GM12878 (cell line): ENCODE results near the gene SPDL1. TPM values are rescaled to one million over a fixed set of nuclear protein-coding genes. Genes with fewer than 3 reads are reported as not detected.

Experiments used
- ATAC-seq: fragments of 200-7000 bp; cut with Tn5 transposase; 3 replicates; pipeline ENCODE4 v1.9.1; 2020; ENCODE audit warnings: mild to moderate bottlenecking, moderate library complexity
- Bru-seq: library from RNA; stranded (reverse); fragments of 400-500 nt; gene quantifications from one replicate; lab custom pipeline; 2021; lab: Mats Ljungman, UMichigan
- BruChase-seq, 2 experiments: library from RNA; stranded (reverse); fragments of 400-500 nt; gene quantifications; one replicate each; lab custom pipeline; 2021; lab: Mats Ljungman, UMichigan
- BruUV-seq: library from RNA; stranded (reverse); fragments of 400-500 nt; replicated peaks from 2 replicates; lab custom pipeline; 2021; lab: Mats Ljungman, UMichigan
- CTCF ChIA-PET: fragments of 300-600 bp; sonication (Branson Sonifier 250); formaldehyde crosslinking; extraction: SDS; loops from one replicate; lab custom pipeline; 2021; ENCODE audit warnings: inconsistent platforms; lab: Yijun Ruan, JAX
- POLR2A ChIA-PET: fragments of 350-600 bp; formaldehyde crosslinking; extraction: SDS; loops from one replicate; lab custom pipeline; 2021; ENCODE audit warnings: inconsistent platforms; lab: Charles Lee
- RAD21 ChIA-PET: fragments of 300-600 bp; sonication (Branson Sonifier 250); formaldehyde crosslinking; loops from one replicate; lab custom pipeline; 2023; ENCODE audit warnings: antibody characterized with exemption; ENCODE audit not compliant: unreplicated experiment; lab: Charles Lee
- SMC1A ChIA-PET: fragments of 300-600 bp; sonication (Branson Sonifier 250); formaldehyde crosslinking; loops from one replicate; lab custom pipeline; 2023; ENCODE audit not compliant: unreplicated experiment, uncharacterized antibody; lab: Charles Lee
- DNase-seq: peaks from one replicate; pipeline ENCODE4 v3.0.0-alpha.2; 2011; ENCODE audit warnings: low read depth, low spot score
- FAIRE-seq: peaks from 3 replicates; lab custom pipeline; 2011; peaks lifted over from hg19 to GRCh38; lab: Jason Lieb, UNC
- H2AFZ ChIP-seq: 2 replicates; pipeline ENCODE4 v1.6.0; 2011; ENCODE audit warnings: low read depth, low read length, control low read depth; ENCODE audit not compliant: control insufficient read depth
- H3K27ac ChIP-seq: 2 replicates; pipeline ENCODE4 v1.5.1; 2011; ENCODE audit warnings: control low read depth; ENCODE audit not compliant: control insufficient read depth, insufficient read depth
- H3K27me3 ChIP-seq, 2 experiments: replicated peaks in 1 of 2; 2 replicates each; pipeline versions ENCODE4 v1.6.0 to v1.6.1; 2011; ENCODE audit warnings: low read length in 1 of 2; ENCODE audit not compliant: control insufficient read depth in 2 of 2, insufficient read depth in 2 of 2
- H3K36me3 ChIP-seq, 2 experiments: 2 replicates each; pipeline ENCODE4 v1.5.1; 2011; ENCODE audit warnings: low read length in 1 of 2; ENCODE audit not compliant: control insufficient read depth in 2 of 2, insufficient read depth in 2 of 2
- H3K4me1 ChIP-seq: 2 replicates; pipeline ENCODE4 v1.6.1; 2011; ENCODE audit warnings: mild to moderate bottlenecking, low read length, moderate library complexity, mixed read lengths; ENCODE audit not compliant: control insufficient read depth, insufficient read depth
- H3K4me2 ChIP-seq: 2 replicates; pipeline ENCODE4 v1.6.0; 2011; ENCODE audit warnings: control low read depth; ENCODE audit not compliant: control insufficient read depth, insufficient read depth
- H3K4me3 ChIP-seq: fragments of 200-600 bp; sonication (generic); 2 replicates; pipeline ENCODE4 v1.5.1; 2016
- H3K79me2 ChIP-seq: 2 replicates; pipeline ENCODE4 v1.6.0; 2011; ENCODE audit warnings: low read length; ENCODE audit not compliant: control insufficient read depth, insufficient read depth
- H3K9ac ChIP-seq: 2 replicates; pipeline ENCODE4 v1.8.0; 2011; ENCODE audit warnings: low read length, control low read depth, mixed read lengths; ENCODE audit not compliant: control insufficient read depth, insufficient read depth
- H3K9me3 ChIP-seq: replicated peaks from 3 replicates; pipeline ENCODE4 v1.5.1; 2011; ENCODE audit warnings: mild to moderate bottlenecking, low read length; ENCODE audit not compliant: control insufficient read depth, insufficient read depth
- H4K20me1 ChIP-seq: 2 replicates; pipeline ENCODE4 v1.6.0; 2011; ENCODE audit not compliant: control insufficient read depth, insufficient read depth
- BRCA1 ChIP-seq: IDR thresholded peaks from 2 replicates; pipeline ENCODE4 v1.6.1; 2011; ENCODE audit warnings: low read depth, low read length, improper control_type of control experiment
- DPF2 ChIP-seq: fragments of 450-650 bp; IDR thresholded peaks from 2 replicates; pipeline ENCODE4 v1.6.1; 2017; ENCODE audit warnings: mild to moderate bottlenecking
- HCFC1 ChIP-seq: fragments of 150-350 bp; IDR thresholded peaks from 2 replicates; pipeline ENCODE4 v1.6.1; 2014; ENCODE audit warnings: low read length
- IRF4 ChIP-seq: IDR thresholded peaks from 2 replicates; pipeline ENCODE4 v1.6.1; 2011; ENCODE audit warnings: low read depth, low read length
- NBN ChIP-seq: fragments of 450-650 bp; IDR thresholded peaks from 2 replicates; pipeline ENCODE4 v1.6.1; 2016
- NFYB ChIP-seq: IDR thresholded peaks from 2 replicates; pipeline ENCODE4 v1.6.1; 2011; ENCODE audit warnings: low read depth, mild to moderate bottlenecking, low read length, improper control_type of control experiment, moderate library complexity; ENCODE audit not compliant: insufficient read depth
- POU2F2 ChIP-seq: IDR thresholded peaks from 3 replicates; pipeline ENCODE4 v1.6.1; 2011; ENCODE audit warnings: low read depth, mild to moderate bottlenecking, low read length, borderline replicate concordance
- RUNX3 ChIP-seq: IDR thresholded peaks from 2 replicates; pipeline ENCODE4 v1.6.1; 2012; ENCODE audit warnings: low read length, inconsistent platforms
- SMARCA5 ChIP-seq: fragments of 450-650 bp; IDR thresholded peaks from 2 replicates; pipeline ENCODE4 v1.6.1; 2017; ENCODE audit warnings: mild to moderate bottlenecking
- TCF7 ChIP-seq: IDR thresholded peaks from 2 replicates; pipeline ENCODE4 v1.6.1; 2014; ENCODE audit warnings: antibody characterized with exemption, borderline replicate concordance
- ZBED1 ChIP-seq: IDR thresholded peaks from 2 replicates; pipeline ENCODE4 v1.6.1; 2016; ENCODE audit warnings: borderline replicate concordance
- ZNF217 ChIP-seq: fragments of 450-650 bp; IDR thresholded peaks from 2 replicates; pipeline ENCODE4 v1.6.1; 2017; ENCODE audit warnings: antibody characterized with exemption, mild to moderate bottlenecking
- ZNF24 ChIP-seq: fragments of 450-650 bp; IDR thresholded peaks from 2 replicates; pipeline ENCODE4 v1.6.1; 2017; ENCODE audit warnings: antibody characterized with exemption, mild to moderate bottlenecking
- ZNF384 ChIP-seq: IDR thresholded peaks from 2 replicates; pipeline ENCODE4 v1.6.1; 2012; ENCODE audit warnings: low read depth, mild to moderate bottlenecking, low read length, improper control_type of control experiment, borderline replicate concordance
- WGBS: methylation state at CpG from one replicate; pipeline ENCODE4 v1.1.6; 2016; ENCODE audit warnings: low lambda C conversion rate; ENCODE audit not compliant: insufficient replicate concordance, insufficient coverage; ENCODE audit errors: missing lambda C conversion rate; 5-methylcytosine and 5-hydroxymethylcytosine counted together
- in situ Hi-C: fragments of 300-500 bp; cut with MboI; formaldehyde crosslinking; loops from 9 replicates; pipeline ENCODE4 v1.14.3; 2018; ENCODE audit warnings: mixed read lengths
- intact Hi-C: fragments of 100-400 bp; cut with micrococcal nuclease; formaldehyde crosslinking; loops from one replicate; pipeline ENCODE4 v1.14.2; 2022; ENCODE audit not compliant: unreplicated experiment
- long read RNA-seq, 2 experiments: library from polyadenylated mRNA; unstranded; transcript quantifications; one replicate each; pipeline ENCODE4 v2.0.0, GENCODE V29; 2019 to 2020
- polyA minus RNA-seq, 3 experiments: library from RNA; depleted of rRNA, polyadenylated mRNA; stranded (reverse); fragments of >200 nt; gene quantifications; 2 replicates each; pipeline ENCODE4 v1.2.3, GENCODE V29; 2011
- polyA plus RNA-seq, 11 experiments: library from polyadenylated mRNA; depleted of rRNA in 4 of 11; unstranded in 6 of 11; stranded (reverse) in 5 of 11; fragments of >200 nt; fragmentation: Nextera tagmentation in 4 of 11; fragmentation: Illumina TruSeq in 1 of 11; extraction: Ambion mirVana in 4 of 11; extraction: Trizol in 1 of 11; gene quantifications; 1 replicate in 1 of 11; 2 replicates in 10 of 11; pipeline versions ENCODE4 v1.2.1 to v1.2.3, GENCODE V29; 2011 to 2016; ENCODE audit warnings: inconsistent platforms in 2 of 11, missing spikeins in 2 of 11, low read depth in 1 of 11
- total RNA-seq, 4 experiments: library from RNA; depleted of rRNA in 3 of 4; stranded (reverse); fragments of >200 nt in 3 of 4; fragmentation: Illumina TruSeq in 1 of 4; extraction: Trizol in 1 of 4; gene quantifications; 2 replicates each; pipeline versions ENCODE4 v1.2.1 to v1.2.3, GENCODE V29; 2013 to 2021
- TF ChIP-seq, protein P1 (sequence below): fragments of 450-650 bp; IDR thresholded peaks from 2 replicates; pipeline ENCODE4 v1.6.1; 2018; ENCODE audit warnings: mild to moderate bottlenecking, low read depth, moderate library complexity; ENCODE audit not compliant: partially characterized antibody

SPDL1 gene, protein sequence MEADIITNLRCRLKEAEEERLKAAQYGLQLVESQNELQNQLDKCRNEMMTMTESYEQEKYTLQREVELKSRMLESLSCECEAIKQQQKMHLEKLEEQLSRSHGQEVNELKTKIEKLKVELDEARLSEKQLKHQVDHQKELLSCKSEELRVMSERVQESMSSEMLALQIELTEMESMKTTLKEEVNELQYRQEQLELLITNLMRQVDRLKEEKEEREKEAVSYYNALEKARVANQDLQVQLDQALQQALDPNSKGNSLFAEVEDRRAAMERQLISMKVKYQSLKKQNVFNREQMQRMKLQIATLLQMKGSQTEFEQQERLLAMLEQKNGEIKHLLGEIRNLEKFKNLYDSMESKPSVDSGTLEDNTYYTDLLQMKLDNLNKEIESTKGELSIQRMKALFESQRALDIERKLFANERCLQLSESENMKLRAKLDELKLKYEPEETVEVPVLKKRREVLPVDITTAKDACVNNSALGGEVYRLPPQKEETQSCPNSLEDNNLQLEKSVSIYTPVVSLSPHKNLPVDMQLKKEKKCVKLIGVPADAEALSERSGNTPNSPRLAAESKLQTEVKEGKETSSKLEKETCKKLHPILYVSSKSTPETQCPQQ
- 33.6 and 40.2 TPM in 2 replicates for total RNA-seq (2013; cell fraction: nucleolus; rRNA removed)
- total RNA-seq (2014; rRNA removed) (34.2 and 38.9 TPM in 2 replicates), total RNA-seq (2014; rRNA removed; fragmentation: Illumina TruSeq; extraction: Trizol) (49.1 and 51.5 TPM in 2 replicates), total RNA-seq (2021) (34.5 and 39.2 TPM in 2 replicates), polyA plus RNA-seq (2011; rRNA removed) (39.7 and 70.1 TPM in 2 replicates), polyA plus RNA-seq (2014; fragmentation: Illumina TruSeq; extraction: Trizol) (67.6 TPM in 2 replicates), polyA plus RNA-seq (2014; fragmentation: Nextera tagmentation; extraction: Ambion mirVana) (10 to 100 TPM; 36.6 to 40.4 TPM), polyA plus RNA-seq (2014; rRNA removed) (39.2 and 53.0 TPM in 2 replicates), polyA plus RNA-seq (2016; fragmentation: Nextera tagmentation; extraction: Ambion mirVana) (10 to 100 TPM; 60.6 to 69.9 TPM), polyA minus RNA-seq (2011; rRNA and poly(A)+ RNA removed) (18.7 and 25.0 TPM in 2 replicates), Bru-seq, nascent RNA (percentile 67 among the genes with signal in this experiment), BruChase-seq, experiment 1, labeled RNA remaining after a 6-hour chase (percentile 73 among the genes with signal in this experiment), BruChase-seq, experiment 2, labeled RNA remaining after a 2-hour chase (percentile 79 among the genes with signal in this experiment)
- polyA plus RNA-seq (2011; ENCODE audit: low read depth): 9.1 TPM
- 12.9 and 14.3 TPM in 2 replicates for polyA plus RNA-seq (2011; cell fraction: cytosol; rRNA removed)
- 41.2 and 50.0 TPM in 2 replicates for polyA plus RNA-seq (2011; cell fraction: nucleus; rRNA removed)
- 17.6 and 18.1 TPM in 2 replicates for polyA plus RNA-seq (2012)
- 11.9 and 12.7 TPM in 2 replicates for polyA minus RNA-seq (2011; cell fraction: cytosol; rRNA and poly(A)+ RNA removed)
- 28.4 and 37.2 TPM in 2 replicates for polyA minus RNA-seq (2011; cell fraction: nucleus; rRNA and poly(A)+ RNA removed)
- long read RNA-seq, experiment 1, transcript SPDL1-201 (12 exons, 2,668 nt): major isoform, 24 of 41 reads
- long read RNA-seq, experiment 1, partial matches to known transcripts: 4 of 41 reads
- long read RNA-seq, experiment 1, other reads (novel, unspliced or antisense): 13 of 41 reads
- long read RNA-seq, experiment 2, transcript SPDL1-201 (12 exons, 2,668 nt): major isoform, 106 of 192 reads
- long read RNA-seq, experiment 2, partial matches to known transcripts: 46 of 192 reads
- long read RNA-seq, experiment 2, other reads (novel, unspliced or antisense): 37 of 192 reads

DNA sequence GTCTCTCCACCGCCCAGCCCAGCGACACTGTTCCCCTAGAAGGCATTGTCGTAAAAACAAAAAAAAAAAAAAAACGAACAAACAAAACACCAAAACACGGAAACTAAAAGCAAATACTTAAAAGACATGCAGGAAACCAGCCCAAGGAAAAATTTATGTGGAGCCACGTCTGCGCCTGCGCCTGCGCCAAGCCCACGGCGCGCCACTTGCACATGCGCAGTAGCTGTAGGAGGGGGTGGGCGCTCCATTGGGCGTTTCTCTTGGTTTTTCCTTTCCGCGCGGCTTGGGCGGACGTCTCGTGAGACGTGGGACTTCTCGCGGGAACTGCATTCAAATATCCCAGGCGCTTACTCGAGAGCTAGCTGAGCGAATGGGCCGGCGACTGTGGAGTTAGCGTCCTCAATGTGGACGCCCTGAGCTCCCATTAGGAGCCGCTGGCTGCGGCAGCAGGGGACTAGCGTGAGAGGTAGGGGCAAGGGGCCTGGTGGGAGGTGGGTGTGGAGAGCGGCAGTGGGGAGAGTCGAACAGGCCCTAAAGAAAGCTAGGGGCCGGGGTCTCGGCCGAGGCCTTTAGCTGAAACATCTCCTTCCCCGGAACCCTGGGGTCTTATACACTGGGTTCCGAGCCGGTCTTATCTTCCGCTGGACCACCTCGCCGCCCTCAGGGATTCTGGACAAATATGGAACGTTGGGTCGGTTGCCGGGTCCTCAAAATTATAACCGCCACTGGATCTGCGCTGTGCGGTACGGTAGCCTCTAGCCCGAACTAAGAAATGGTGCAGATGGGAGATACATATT lies at the start of gene SPDL1:
Gene SPDL1, plus strand, starts transcription at position 350 of the 797 bp plus-strand sequence. CDS start 4,644 bp downstream, outside the sequence.
- in situ Hi-C loops (loop anchor here (5.0 kb wide), 1 partner anchor 596 kb away; no protein-coding TSS in a partner anchor), intact Hi-C loops (loop anchor here (2.0 to 5.0 kb wide), 3 partner anchors 74 to 906 kb away; no protein-coding TSS in a partner anchor)
- Histone ChIP-seq H3K36me3 (no peaks in the 10 kb centered on the region), H3K4me3 (peak within 1 kb of the TSS; percentile 90), H3K4me2 (peak within 1 kb of the TSS; percentile 90), H3K9ac (peak within 1 kb of the TSS; percentile 97), H2AFZ (peak within 1 kb of the TSS; percentile 98), H4K20me1 (no peaks in the 10 kb centered on the region), H3K27ac (peak within 1 kb of the TSS; percentile 88), H3K27me3 (no peaks in the 10 kb centered on the region), H3K4me1 (no peaks in the 10 kb centered on the region; the same call in 1 of the 2 replicates), H3K79me2 (peaks cover 36% of the 10 kb centered on the region), H3K9me3 (no peaks in the 10 kb centered on the region)
- SMC1A ChIA-PET: interaction anchor here (0.6 to 5.4 kb wide), 14 partner anchors 11 to 879 kb away, joined by 3 to 39 read pairs (median 4); partner anchors contain the start of gene DOCK2
- BruUV-seq: TSS peak; percentile 84
- RAD21 ChIA-PET: interaction anchor here (0.7 to 5.6 kb wide), 24 partner anchors 10 to 635 kb away, joined by 3 to 53 read pairs (median 3); partner anchors contain the start of gene DOCK2
- DNase-seq (peak; percentile 89), ATAC-seq (peak; percentile 94), FAIRE-seq (peak; percentile 94)
- CTCF ChIA-PET: interaction anchor here (0.6 to 3.4 kb wide), 18 partner anchors 38 to 596 kb away, joined by 3 to 25 read pairs (median 4); partner anchors contain the start of gene DOCK2
- WGBS: 1% methylated on average over 51 of the region's 53 CpGs
- POLR2A ChIA-PET: interaction anchor here (0.7 to 1.3 kb wide), 13 partner anchors 53 to 1000 kb away, joined by 3 to 13 read pairs (median 4); partner anchors contain the start of gene DOCK2
- TF ChIP-seq SMARCA5: no peak
- TF ChIP-seq DPF2: no peak
- TF ChIP-seq TCF7: no peak
- TF ChIP-seq HCFC1: peak; percentile 42; the same call in 1 of the 2 replicates
- TF ChIP-seq POU2F2: 0 out of 3 replicates have a peak, but pooled peaks have one; percentile 73
- no peak for TF ChIP-seq ZBED1
- no peak for TF ChIP-seq NFYB
- no peak for TF ChIP-seq ZNF217
- TF ChIP-seq, protein P1, sequence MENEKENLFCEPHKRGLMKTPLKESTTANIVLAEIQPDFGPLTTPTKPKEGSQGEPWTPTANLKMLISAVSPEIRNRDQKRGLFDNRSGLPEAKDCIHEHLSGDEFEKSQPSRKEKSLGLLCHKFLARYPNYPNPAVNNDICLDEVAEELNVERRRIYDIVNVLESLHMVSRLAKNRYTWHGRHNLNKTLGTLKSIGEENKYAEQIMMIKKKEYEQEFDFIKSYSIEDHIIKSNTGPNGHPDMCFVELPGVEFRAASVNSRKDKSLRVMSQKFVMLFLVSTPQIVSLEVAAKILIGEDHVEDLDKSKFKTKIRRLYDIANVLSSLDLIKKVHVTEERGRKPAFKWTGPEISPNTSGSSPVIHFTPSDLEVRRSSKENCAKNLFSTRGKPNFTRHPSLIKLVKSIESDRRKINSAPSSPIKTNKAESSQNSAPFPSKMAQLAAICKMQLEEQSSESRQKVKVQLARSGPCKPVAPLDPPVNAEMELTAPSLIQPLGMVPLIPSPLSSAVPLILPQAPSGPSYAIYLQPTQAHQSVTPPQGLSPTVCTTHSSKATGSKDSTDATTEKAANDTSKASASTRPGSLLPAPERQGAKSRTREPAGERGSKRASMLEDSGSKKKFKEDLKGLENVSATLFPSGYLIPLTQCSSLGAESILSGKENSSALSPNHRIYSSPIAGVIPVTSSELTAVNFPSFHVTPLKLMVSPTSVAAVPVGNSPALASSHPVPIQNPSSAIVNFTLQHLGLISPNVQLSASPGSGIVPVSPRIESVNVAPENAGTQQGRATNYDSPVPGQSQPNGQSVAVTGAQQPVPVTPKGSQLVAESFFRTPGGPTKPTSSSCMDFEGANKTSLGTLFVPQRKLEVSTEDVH: no peak
- TF ChIP-seq IRF4: no peak
- no peak for TF ChIP-seq ZNF24
- no peak for TF ChIP-seq ZNF384
- TF ChIP-seq NBN: peak; percentile 64
- TF ChIP-seq RUNX3: no peak
- TF ChIP-seq BRCA1: peak; percentile 93
